H1 (cell line): ENCODE measurements around the gene BRSK2. TPM values are rescaled to one million over a fixed set of nuclear protein-coding genes. Genes with fewer than 3 reads are reported as not detected.
A peak's percentile ranks its signal among the peaks of the same experiment; 100 is the strongest.

ENCODE experiments used
- CTCF ChIA-PET: fragments of 300-600 bp; sonication (Branson Sonifier 250); formaldehyde crosslinking; loops from one replicate; lab custom pipeline; 2021; ENCODE audit not compliant: partially characterized antibody; lab: Charles Lee
- POLR2A ChIA-PET: fragments of 300-600 bp; sonication (Branson Sonifier 250); formaldehyde crosslinking; loops from one replicate; lab custom pipeline; 2021; ENCODE audit warnings: inconsistent platforms; ENCODE audit not compliant: partially characterized antibody; lab: Charles Lee
- DNase-seq, 2 experiments: peaks; one replicate each; pipeline versions ENCODE4 v3.0.0 to v3.0.0-alpha.2; 2010 to 2022; ENCODE audit warnings: low spot score in 2 of 2, low read depth in 1 of 2, mixed read lengths in 1 of 2
- FAIRE-seq: peaks from 2 replicates; lab custom pipeline; 2011; peaks lifted over from hg19 to GRCh38; lab: Jason Lieb, UNC
- H2AFZ ChIP-seq: 2 replicates; pipeline ENCODE4 v1.8.1; 2012; ENCODE audit warnings: low read length, inconsistent platforms
- H2AK5ac ChIP-seq: 2 replicates; pipeline ENCODE4 v1.6.1; 2013; ENCODE audit warnings: low read depth, low read length
- H2BK120ac ChIP-seq: replicated peaks from 2 replicates; pipeline ENCODE3; 2013; ENCODE audit warnings: low read depth, low read length, inconsistent platforms
- H2BK12ac ChIP-seq: 2 replicates; pipeline ENCODE4 v1.6.1; 2013; ENCODE audit warnings: low read depth, low read length
- H2BK15ac ChIP-seq: 2 replicates; pipeline ENCODE4 v1.6.1; 2013; ENCODE audit warnings: low read length
- H2BK20ac ChIP-seq: 2 replicates; pipeline ENCODE4 v1.6.1; 2013; ENCODE audit warnings: low read length
- H2BK5ac ChIP-seq: 2 replicates; pipeline ENCODE4 v1.6.1; 2013; ENCODE audit warnings: low read depth, low read length
- H3K14ac ChIP-seq: 2 replicates; pipeline ENCODE4 v1.6.1; 2013; ENCODE audit warnings: inconsistent platforms; ENCODE audit not compliant: insufficient read length
- H3K18ac ChIP-seq: 2 replicates; pipeline ENCODE4 v1.6.1; 2013; ENCODE audit warnings: low read length; ENCODE audit errors: extremely low read depth
- H3K23ac ChIP-seq: 2 replicates; pipeline ENCODE4 v1.6.1; 2013; ENCODE audit warnings: inconsistent platforms; ENCODE audit not compliant: insufficient read length
- H3K23me2 ChIP-seq: 2 replicates; pipeline ENCODE4 v1.6.1; 2013; ENCODE audit warnings: low read depth, low read length
- H3K27ac ChIP-seq: 2 replicates; pipeline ENCODE4 v1.6.1; 2011; ENCODE audit warnings: low read depth, low read length, inconsistent platforms
- H3K27me3 ChIP-seq, 4 experiments: replicated peaks in 1 of 4; 1 replicate in 1 of 4; 2 replicates in 3 of 4; pipeline versions ENCODE4 v1.6.1 to v1.8.1; 2011 to 2013; ENCODE audit warnings: low read length in 3 of 4, mild to moderate bottlenecking in 3 of 4, inconsistent platforms in 2 of 4, mixed read lengths in 2 of 4, moderate library complexity in 1 of 4; ENCODE audit not compliant: control insufficient read depth in 3 of 4, insufficient read depth in 3 of 4; ENCODE audit errors: extremely low read depth in 1 of 4
- H3K36me3 ChIP-seq, 4 experiments: 2 replicates each; pipeline versions ENCODE4 v1.6.1 to v1.8.1; 2011 to 2013; ENCODE audit warnings: mild to moderate bottlenecking in 4 of 4, low read length in 3 of 4, moderate library complexity in 2 of 4, control low read depth in 1 of 4, inconsistent platforms in 1 of 4; ENCODE audit not compliant: insufficient read depth in 4 of 4, control insufficient read depth in 2 of 4
- H3K4ac ChIP-seq: replicated peaks from 2 replicates; pipeline ENCODE3; 2013; ENCODE audit warnings: low read length, low read depth, mixed read lengths, inconsistent platforms; ENCODE audit not compliant: insufficient read length
- H3K4me1 ChIP-seq, 4 experiments: replicated peaks in 1 of 4; 1 replicate in 1 of 4; 2 replicates in 3 of 4; pipeline versions ENCODE4 v1.6.1 to v1.8.1; 2011 to 2013; ENCODE audit warnings: low read length in 3 of 4, inconsistent platforms in 2 of 4, mixed read lengths in 1 of 4; ENCODE audit not compliant: insufficient read depth in 4 of 4, control insufficient read depth in 3 of 4
- H3K4me2 ChIP-seq, 2 experiments: 2 replicates each; pipeline versions ENCODE4 v1.6.1 to v1.8.1; 2011 to 2013; ENCODE audit warnings: low read depth in 2 of 2, low read length in 2 of 2, control low read depth in 1 of 2, inconsistent platforms in 1 of 2, mild to moderate bottlenecking in 1 of 2; ENCODE audit not compliant: insufficient read depth in 1 of 2
- H3K4me3 ChIP-seq, 4 experiments: fragments of 200-600, 300-600 bp in 1 of 4; sonication (generic), shearing (Covaris generic), sonication (Bioruptor Twin) in 1 of 4; 2 replicates each; pipeline versions ENCODE4 v1.5.1 to v1.8.1; 2011 to 2016; ENCODE audit warnings: low read length in 4 of 4, low read depth in 3 of 4, control low read depth in 2 of 4, inconsistent platforms in 2 of 4, mild to moderate bottlenecking in 2 of 4, mixed read lengths in 1 of 4, moderate library complexity in 1 of 4; ENCODE audit not compliant: insufficient read depth in 2 of 4; ENCODE audit errors: extremely low read depth in 1 of 4
- H3K56ac ChIP-seq: replicated peaks from 2 replicates; pipeline ENCODE3; 2013; ENCODE audit warnings: low read depth, mild to moderate bottlenecking, mixed read lengths, low read length, inconsistent platforms; ENCODE audit not compliant: insufficient read length
- H3K79me1 ChIP-seq: 2 replicates; pipeline ENCODE4 v1.6.1; 2013; ENCODE audit warnings: low read depth, low read length, control low read depth
- H3K79me2 ChIP-seq, 2 experiments: 2 replicates each; pipeline versions ENCODE4 v1.6.1 to v1.8.1; 2012 to 2013; ENCODE audit warnings: low read length in 2 of 2, mild to moderate bottlenecking in 2 of 2, inconsistent platforms in 1 of 2; ENCODE audit not compliant: insufficient read depth in 2 of 2, control insufficient read depth in 1 of 2
- H3K9ac ChIP-seq, 4 experiments: replicated peaks in 1 of 4; 1 replicate in 1 of 4; 2 replicates in 3 of 4; pipeline versions ENCODE4 v1.6.1 to v1.8.1; 2011 to 2013; ENCODE audit warnings: low read depth in 3 of 4, low read length in 3 of 4, control low read depth in 2 of 4, mild to moderate bottlenecking in 2 of 4, moderate library complexity in 2 of 4, inconsistent platforms in 1 of 4; ENCODE audit errors: extremely low read depth in 1 of 4
- H3K9me3 ChIP-seq, 2 experiments: 2 replicates each; pipeline versions ENCODE4 v1.6.1 to v1.8.1; 2012 to 2013; ENCODE audit warnings: mild to moderate bottlenecking in 2 of 2, moderate library complexity in 2 of 2, control low read depth in 1 of 2, inconsistent platforms in 1 of 2, low read depth in 1 of 2, low read length in 1 of 2, mixed read lengths in 1 of 2; ENCODE audit not compliant: insufficient read depth in 2 of 2
- H4K20me1 ChIP-seq, 2 experiments: replicated peaks in 1 of 2; 2 replicates each; pipeline versions ENCODE3 to v1.8.1; 2011 to 2013; ENCODE audit warnings: inconsistent platforms in 2 of 2, low read length in 2 of 2, mild to moderate bottlenecking in 1 of 2; ENCODE audit not compliant: insufficient read depth in 2 of 2, control insufficient read depth in 1 of 2
- H4K5ac ChIP-seq: 2 replicates; pipeline ENCODE4 v1.6.1; 2013; ENCODE audit warnings: low read length, low read depth, mixed read lengths, inconsistent platforms; ENCODE audit not compliant: insufficient read length
- H4K8ac ChIP-seq: 2 replicates; pipeline ENCODE4 v1.8.0; 2013; ENCODE audit warnings: mild to moderate bottlenecking, moderate library complexity, low read length, inconsistent platforms; ENCODE audit not compliant: insufficient read depth; ENCODE audit errors: extremely low read depth
- H4K91ac ChIP-seq: replicated peaks from 2 replicates; pipeline ENCODE3; 2013; ENCODE audit warnings: low read length, mixed read lengths, inconsistent platforms; ENCODE audit not compliant: insufficient read length
- CHD1 ChIP-seq: IDR thresholded peaks from 2 replicates; pipeline ENCODE4 v1.6.1; 2012; ENCODE audit warnings: low read depth, low read length, improper control_type of control experiment
- CREB1 ChIP-seq: IDR thresholded peaks from 2 replicates; pipeline ENCODE4 v1.6.1; 2012; ENCODE audit warnings: inconsistent platforms
- MAX ChIP-seq: IDR thresholded peaks from 2 replicates; pipeline ENCODE4 v1.6.1; 2012; ENCODE audit warnings: inconsistent platforms
- WGBS, 2 experiments: shearing (Covaris generic) in 1 of 2; methylation state at CpG; one replicate each; pipeline versions ENCODE4 v1.1.6 to v1.1.7; 2013 to 2015; ENCODE audit warnings: low lambda C conversion rate in 2 of 2, mixed read lengths in 2 of 2, inconsistent platforms in 1 of 2, low coverage in 1 of 2, missing lambda C conversion rate in 1 of 2; ENCODE audit not compliant: insufficient replicate concordance in 2 of 2, insufficient coverage in 1 of 2, insufficient read length in 1 of 2; ENCODE audit errors: extremely low coverage in 1 of 2, missing lambda C conversion rate in 1 of 2; 5-methylcytosine and 5-hydroxymethylcytosine counted together
- long read RNA-seq, 2 experiments: library from RNA in 1 of 2; library from capped mRNA in 1 of 2; stranded (forward); transcript quantifications; one replicate each; pipeline ENCODE4 v2.0.0, GENCODE V29; 2021; ENCODE audit warnings: inconsistent platforms in 1 of 2
- polyA minus RNA-seq, 3 experiments: library from RNA; depleted of rRNA, polyadenylated mRNA; stranded (reverse); fragments of >200 nt; gene quantifications; 1 replicate in 2 of 3; 2 replicates in 1 of 3; pipeline ENCODE4 v1.2.3, GENCODE V29; 2011
- polyA plus RNA-seq, 7 experiments: library from polyadenylated mRNA; depleted of rRNA in 3 of 7; stranded (reverse) in 5 of 7; unstranded in 2 of 7; fragments of >200 nt in 5 of 7; fragments of 200-250 nt in 2 of 7; gene quantifications; 1 replicate in 5 of 7; 2 replicates in 1 of 7; 4 replicates in 1 of 7; pipeline versions ENCODE4 v1.2.1 to v1.2.3, GENCODE V29; 2011 to 2013; ENCODE audit warnings: missing spikeins in 2 of 7, mixed read lengths in 2 of 7
- total RNA-seq: library from RNA; stranded (reverse); fragmentation: NEBNext Ultra II Directional; extraction: Animal tissue kit (Norgen Biotek cat#: 25700); gene quantifications from 2 replicates; pipeline ENCODE4 v1.2.1, GENCODE V29; 2021

BRSK2 gene
- total RNA-seq (26.2 and 27.1 TPM in 2 replicates), polyA plus RNA-seq (2011; rRNA removed) (17.3 and 23.9 TPM in 2 replicates), polyA minus RNA-seq (2011; rRNA and poly(A)+ RNA removed) (6.4 and 6.5 TPM in 2 replicates)
- polyA plus RNA-seq (2011; cell fraction: cytosol; rRNA removed), result 18.7 TPM
- 79.9 TPM for polyA plus RNA-seq (2011; cell fraction: nucleus; rRNA removed)
- 19.0 to 31.0 TPM (median 27.3 TPM) in 4 replicates for polyA plus RNA-seq (2012, experiment 1 of 2)
- polyA plus RNA-seq (2012, experiment 2 of 2), result 18.0 TPM
- 27.0 TPM for polyA plus RNA-seq (2013, experiment 1 of 2)
- polyA plus RNA-seq (2013, experiment 2 of 2), result 24.6 TPM
- polyA minus RNA-seq (2011; cell fraction: cytosol; rRNA and poly(A)+ RNA removed), result 10.0 TPM
- 18.1 TPM for polyA minus RNA-seq (2011; cell fraction: nucleus; rRNA and poly(A)+ RNA removed)
- long read RNA-seq, experiment 1, partial matches to known transcripts, result 5 of 13 reads
- long read RNA-seq, experiment 1, other reads (novel, unspliced or antisense), result 8 of 13 reads
- long read RNA-seq, experiment 2, result 0 reads

- Histone ChIP-seq H2AFZ (no peak within 1 kb of the TSS; the same call in 1 of the 2 replicates), H3K18ac (peak within 1 kb of the TSS; percentile 99), H3K79me1 (peaks cover 17% of the 10 kb centered on the region), H3K23ac (no peak within 1 kb of the TSS), H4K8ac (peak within 1 kb of the TSS; percentile 3; the same call in 1 of the 2 replicates), H3K27ac (no peak within 1 kb of the TSS), H3K4ac (no peak within 1 kb of the TSS), H2BK120ac (no peak within 1 kb of the TSS), H3K36me3 (no peaks in the 10 kb centered on the region), H3K23me2 (peaks cover 16% of the 10 kb centered on the region; the same call in 1 of the 2 replicates), H2BK12ac (no peak within 1 kb of the TSS; the same call in 1 of the 2 replicates), H3K4me1 (peaks cover 0 to 15% (median 8%) of the 10 kb centered on the region in 4 experiments; a peak in 6 of 7 replicates), H3K14ac (peak within 1 kb of the TSS; percentile 73), H3K4me3 (peak within 1 kb of the TSS; percentile 69 to 76 (median 72)), H3K9me3 (no peaks in the 10 kb centered on the region), H4K91ac (peak within 1 kb of the TSS; percentile 93), H3K9ac (peak within 1 kb of the TSS in 3 of 4 experiments; percentile 42 to 70 (median 49); a peak in 5 of 7 replicates), H2BK15ac (no peak within 1 kb of the TSS), H2AK5ac (no peak within 1 kb of the TSS), H3K4me2 (peak within 1 kb of the TSS; percentile 88 to 97), H3K27me3 (peaks cover 0 to 12% (median 7%) of the 10 kb centered on the region in 4 experiments; a peak in 4 of 7 replicates), H2BK20ac (no peak within 1 kb of the TSS), H3K56ac (peak within 1 kb of the TSS; percentile 86), H4K5ac (peak within 1 kb of the TSS; percentile 81), H4K20me1 (peaks cover 9 to 15% of the 10 kb centered on the region in 2 experiments), H2BK5ac (peak within 1 kb of the TSS; percentile 73; the same call in 1 of the 2 replicates), H3K79me2 (peaks cover 0 to 28% of the 10 kb centered on the region in 2 experiments; a peak in 2 of 4 replicates)
- FAIRE-seq (no peak), DNase-seq (no peak)
- ChIA-PET POLR2A (interaction anchor here (0.9 to 2.4 kb wide), 3 partner anchors 10 to 39 kb away, joined by 3 to 13 read pairs (median 7); no protein-coding TSS in a partner anchor), CTCF (interaction anchor here (0.9 kb wide), 1 partner anchor 125 kb away, joined by 3 read pairs; no protein-coding TSS in a partner anchor)
- no CpG with 5 or more reads among the region's 119 CpGs for WGBS, 2 experiments
- TF ChIP-seq MAX (peak; percentile 51; the same call in 1 of the 2 replicates), CHD1 (no peak), CREB1 (peak; percentile 38; the same call in 1 of the 2 replicates)
- TF ChIP-seq, all 59 proteins: peak for 2
Measured at GRCh38 chr11:1389932-1390568, at the start of gene BRSK2. TSS of gene BRSK2 (plus strand) at chr11:1389934. CDS start at chr11:1390285, 351 bp downstream.
